ENCODE results near the gene ECD.

DNA sequence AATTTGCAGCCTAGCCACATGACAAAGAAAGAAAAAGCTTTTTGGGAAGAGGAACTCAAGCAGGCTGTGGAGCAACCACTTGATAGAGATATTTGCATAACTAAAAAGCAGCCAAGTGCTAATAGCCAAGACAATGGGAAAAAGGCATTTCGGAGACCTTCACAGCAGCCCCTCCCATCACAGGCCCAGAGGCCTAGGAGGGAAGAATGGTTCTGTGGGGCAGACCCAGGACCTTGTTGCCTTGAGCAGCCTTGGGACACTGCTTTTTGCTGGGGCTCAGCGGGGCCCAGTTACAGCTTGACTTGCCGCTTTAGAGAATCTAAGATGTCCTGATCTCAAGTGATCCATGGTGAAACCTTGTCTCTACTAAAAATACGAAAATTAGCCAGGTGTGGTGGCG is 38.6 kb upstream of the ECD start:
- TF ChIP-seq, protein P1, sequence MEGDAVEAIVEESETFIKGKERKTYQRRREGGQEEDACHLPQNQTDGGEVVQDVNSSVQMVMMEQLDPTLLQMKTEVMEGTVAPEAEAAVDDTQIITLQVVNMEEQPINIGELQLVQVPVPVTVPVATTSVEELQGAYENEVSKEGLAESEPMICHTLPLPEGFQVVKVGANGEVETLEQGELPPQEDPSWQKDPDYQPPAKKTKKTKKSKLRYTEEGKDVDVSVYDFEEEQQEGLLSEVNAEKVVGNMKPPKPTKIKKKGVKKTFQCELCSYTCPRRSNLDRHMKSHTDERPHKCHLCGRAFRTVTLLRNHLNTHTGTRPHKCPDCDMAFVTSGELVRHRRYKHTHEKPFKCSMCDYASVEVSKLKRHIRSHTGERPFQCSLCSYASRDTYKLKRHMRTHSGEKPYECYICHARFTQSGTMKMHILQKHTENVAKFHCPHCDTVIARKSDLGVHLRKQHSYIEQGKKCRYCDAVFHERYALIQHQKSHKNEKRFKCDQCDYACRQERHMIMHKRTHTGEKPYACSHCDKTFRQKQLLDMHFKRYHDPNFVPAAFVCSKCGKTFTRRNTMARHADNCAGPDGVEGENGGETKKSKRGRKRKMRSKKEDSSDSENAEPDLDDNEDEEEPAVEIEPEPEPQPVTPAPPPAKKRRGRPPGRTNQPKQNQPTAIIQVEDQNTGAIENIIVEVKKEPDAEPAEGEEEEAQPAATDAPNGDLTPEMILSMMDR (IDR thresholded peaks at IDR 0.05) = no peak
- no peak for TF ChIP-seq POLR2A (IDR thresholded peaks at IDR 0.05)
